Thyroid gland (tissue), 4 donors: ENCODE data around the gene EEF1AKMT4.

Experiments
- CTCF ChIP-seq, 6 experiments: fragments of 200-600 bp in 3 of 6; fragments of 450-650 bp in 3 of 6; sonication (generic) in 3 of 6; IDR thresholded peaks; one replicate each; pipeline ENCODE4 v1.5.1; 2016 to 2019; ENCODE audit warnings: antibody characterized with exemption in 6 of 6, mild to moderate bottlenecking in 2 of 6, inconsistent platforms in 1 of 6, moderate library complexity in 1 of 6
- POLR2A ChIP-seq, 2 donors: fragments of 450-650 bp; IDR thresholded peaks; one replicate each; pipeline ENCODE4 v1.6.1; 2017; ENCODE audit warnings: antibody characterized with exemption in 2 of 2, mild to moderate bottlenecking in 2 of 2, moderate library complexity in 1 of 2

DNA sequence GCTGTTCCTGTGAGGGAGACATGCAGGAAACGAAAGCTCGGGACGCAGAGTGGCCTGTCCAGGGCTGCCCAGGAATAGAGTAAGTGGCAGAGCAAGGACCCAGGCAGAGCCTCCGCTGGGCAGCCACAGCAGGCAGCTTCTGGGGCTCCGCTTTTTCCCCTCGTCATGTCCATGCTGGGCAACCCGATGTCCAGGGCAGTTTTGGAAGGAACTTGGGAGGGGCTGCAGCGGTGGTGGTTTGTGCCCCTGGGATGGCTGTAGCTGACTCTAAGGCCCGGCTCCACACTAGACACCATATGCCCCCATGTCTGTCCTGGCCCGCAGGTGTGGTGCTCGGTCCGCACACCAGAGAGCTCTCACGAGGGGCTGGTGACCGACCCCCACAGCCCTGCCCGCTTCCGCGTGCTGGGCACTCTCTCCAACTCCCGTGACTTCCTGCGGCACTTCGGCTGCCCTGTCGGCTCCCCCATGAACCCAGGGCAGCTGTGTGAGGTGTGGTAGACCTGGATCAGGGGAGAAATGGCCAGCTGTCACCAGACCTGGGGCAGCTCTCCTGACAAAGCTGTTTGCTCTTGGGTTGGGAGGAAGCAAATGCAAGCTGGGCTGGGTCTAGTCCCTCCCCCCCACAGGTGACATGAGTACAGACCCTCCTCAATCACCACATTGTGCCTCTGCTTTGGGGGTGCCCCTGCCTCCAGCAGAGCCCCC, 42.4 kb downstream of the EEF1AKMT4 start:
- TF ChIP-seq CTCF (IDR thresholded peaks at IDR 0.05) (no peak), POLR2A (IDR thresholded peaks at IDR 0.05) (no peak)
